HepG2 (cell line): Measurements from ENCODE around the gene CHMP4B. TPM values are rescaled to one million over a fixed set of nuclear protein-coding genes. Genes with fewer than 3 reads are reported as not detected.

Experiments
- ARNT2 ChIP-seq: sonication (generic); formaldehyde crosslinking; IDR thresholded peaks from 2 replicates; pipeline ENCODE4 v1.8.0; 2022; ENCODE audit warnings: mild to moderate bottlenecking, low read depth, missing genetic modification reagents, moderate library complexity
- EP300 ChIP-seq, 3 experiments: sonication (generic) in 1 of 3; formaldehyde crosslinking in 1 of 3; IDR thresholded peaks; 2 replicates each; pipeline versions ENCODE4 v1.5.1 to v1.6.1; 2011 to 2020; ENCODE audit warnings: low read depth in 2 of 3, low read length in 2 of 3, borderline replicate concordance in 1 of 3, improper control_type of control experiment in 1 of 3, mild to moderate bottlenecking in 1 of 3, missing genetic modification reagents in 1 of 3, moderate library complexity in 1 of 3
- FOSL2 ChIP-seq: sonication (generic); formaldehyde crosslinking; IDR thresholded peaks from 2 replicates; pipeline ENCODE4 v1.4.0; 2020; ENCODE audit warnings: missing genetic modification reagents
- FOXA3 ChIP-seq: IDR thresholded peaks from 2 replicates; pipeline ENCODE4 v1.6.1; 2016; ENCODE audit warnings: missing genetic modification reagents, missing compliant biosample characterization
- GABPB1 ChIP-seq: IDR thresholded peaks from 2 replicates; pipeline ENCODE4 v1.6.1; 2016; ENCODE audit warnings: mild to moderate bottlenecking, missing genetic modification reagents, moderate library complexity, missing compliant biosample characterization
- GATAD2A ChIP-seq: IDR thresholded peaks from 2 replicates; pipeline ENCODE4 v1.6.1; 2016
- HOXA3 ChIP-seq: sonication (generic); formaldehyde crosslinking; IDR thresholded peaks from 2 replicates; pipeline ENCODE4 v1.5.0; 2020; ENCODE audit warnings: missing genetic modification reagents
- KLF6 ChIP-seq: IDR thresholded peaks from 2 replicates; pipeline ENCODE4 v1.8.0; 2016; ENCODE audit warnings: missing biosample characterization, missing genetic modification reagents
- ONECUT2 ChIP-seq: sonication (generic); formaldehyde crosslinking; IDR thresholded peaks from 2 replicates; pipeline ENCODE4 v1.4.0; 2020; ENCODE audit warnings: missing genetic modification reagents
- PHF5A ChIP-seq: IDR thresholded peaks from one replicate; pipeline ENCODE4 v1.6.1; 2018; ENCODE audit warnings: low read depth, missing genetic modification reagents; ENCODE audit not compliant: unreplicated experiment
- RFXAP ChIP-seq: sonication (generic); formaldehyde crosslinking; IDR thresholded peaks from 2 replicates; pipeline ENCODE4 v1.4.0; 2020; ENCODE audit warnings: missing genetic modification reagents, borderline replicate concordance
- SAP130 ChIP-seq: IDR thresholded peaks from 2 replicates; pipeline ENCODE4 v1.6.1; 2016; ENCODE audit warnings: low read depth
- SOX13 ChIP-seq, 3 experiments: fragments of 450-650 bp in 1 of 3; sonication (generic) in 1 of 3; formaldehyde crosslinking in 1 of 3; IDR thresholded peaks in 2 of 3; conservative IDR thresholded peaks in 1 of 3; 2 replicates each; pipeline versions ENCODE4 v1.5.0 to v1.6.1; 2016 to 2020; ENCODE audit warnings: antibody characterized with exemption in 1 of 3, mild to moderate bottlenecking in 1 of 3, missing compliant biosample characterization in 1 of 3, missing genetic modification reagents in 1 of 3, moderate library complexity in 1 of 3
- SOX5 ChIP-seq: IDR thresholded peaks from 2 replicates; pipeline ENCODE4 v1.6.1; 2016; ENCODE audit warnings: borderline replicate concordance
- TBL1XR1 ChIP-seq: fragments of 150-350 bp; IDR thresholded peaks from 2 replicates; pipeline ENCODE4 v1.6.1; 2014; ENCODE audit warnings: borderline replicate concordance, low read length; ENCODE audit not compliant: partially characterized antibody
- TEAD3 ChIP-seq: optimal IDR thresholded peaks from 2 replicates; pipeline ENCODE3; 2016; ENCODE audit warnings: borderline replicate concordance
- ZNF616 ChIP-seq: sonication (generic); formaldehyde crosslinking; IDR thresholded peaks from 2 replicates; pipeline ENCODE4 v1.5.0; 2020; ENCODE audit warnings: low read depth, mild to moderate bottlenecking, missing genetic modification reagents
- polyA plus RNA-seq, 8 experiments: library from polyadenylated mRNA; depleted of rRNA in 3 of 8; stranded (reverse) in 7 of 8; unstranded in 1 of 8; fragments of >200 nt; fragmentation: Illumina TruSeq in 4 of 8; extraction: Trizol in 4 of 8; gene quantifications; 2 replicates each; pipeline versions ENCODE4 v1.2.1 to v1.2.3, GENCODE V29; 2011 to 2016; ENCODE audit warnings: low read depth in 4 of 8, missing spikeins in 1 of 8, mixed read lengths in 1 of 8; ENCODE audit not compliant: insufficient read depth in 1 of 8
- total RNA-seq, 5 experiments: library from RNA; depleted of rRNA; stranded (reverse); fragments of >200 nt; fragmentation: Illumina TruSeq; extraction: Trizol; gene quantifications; 2 replicates each; pipeline ENCODE4 v1.2.3, GENCODE V29; 2016; ENCODE audit warnings: low read depth in 1 of 5
- TF ChIP-seq, protein P1 (sequence below): sonication (generic); formaldehyde crosslinking; conservative IDR thresholded peaks from 2 replicates; pipeline ENCODE4 v1.8.1; 2023; ENCODE audit warnings: missing genetic modification reagents
- TF ChIP-seq, protein P2 (sequence below): sonication (generic); formaldehyde crosslinking; IDR thresholded peaks from 2 replicates; pipeline ENCODE4 v1.4.0; 2020; ENCODE audit warnings: missing genetic modification reagents, mild to moderate bottlenecking, borderline replicate concordance

CHMP4B gene
- total and polyA plus RNA-seq, 2 of the 13 experiments (the other 11 are each of a cell fraction or from before 2014, with no cell fraction given): 40.1 to 45.6 TPM

DNA sequence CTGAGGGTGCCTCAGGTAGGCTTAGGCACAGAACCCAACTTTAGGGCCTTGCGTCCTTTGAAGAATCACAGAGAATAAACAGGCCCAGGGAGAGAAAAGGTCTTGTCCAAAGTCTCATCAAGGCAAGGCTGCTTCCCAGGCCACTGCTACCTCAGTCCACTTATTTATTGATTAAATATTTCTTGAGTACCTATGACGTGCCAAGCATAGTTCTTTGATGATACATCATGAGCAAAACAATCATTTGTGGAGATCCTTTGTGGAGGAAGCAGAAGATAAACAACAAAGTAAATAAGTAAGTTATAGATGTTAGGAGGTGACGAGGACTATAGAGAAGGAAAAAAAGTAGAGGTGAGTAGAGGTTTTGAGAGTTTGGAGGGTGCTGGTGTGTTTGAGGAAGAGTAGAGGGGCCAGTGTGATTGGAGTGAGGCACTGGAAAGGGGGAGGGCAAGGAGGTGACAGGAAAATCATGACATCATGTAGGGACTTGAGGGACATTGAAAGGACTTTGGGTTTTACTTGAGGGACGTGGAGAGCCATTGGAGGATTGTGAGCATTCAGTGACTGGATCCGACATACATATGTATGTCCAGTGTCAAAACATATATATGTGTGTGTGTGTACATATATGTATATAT is 14.1 kb upstream of the CHMP4B start (continued):
- no peak for TF ChIP-seq GABPB1 (CRISPR knock-in tag)
- TF ChIP-seq, protein P1, sequence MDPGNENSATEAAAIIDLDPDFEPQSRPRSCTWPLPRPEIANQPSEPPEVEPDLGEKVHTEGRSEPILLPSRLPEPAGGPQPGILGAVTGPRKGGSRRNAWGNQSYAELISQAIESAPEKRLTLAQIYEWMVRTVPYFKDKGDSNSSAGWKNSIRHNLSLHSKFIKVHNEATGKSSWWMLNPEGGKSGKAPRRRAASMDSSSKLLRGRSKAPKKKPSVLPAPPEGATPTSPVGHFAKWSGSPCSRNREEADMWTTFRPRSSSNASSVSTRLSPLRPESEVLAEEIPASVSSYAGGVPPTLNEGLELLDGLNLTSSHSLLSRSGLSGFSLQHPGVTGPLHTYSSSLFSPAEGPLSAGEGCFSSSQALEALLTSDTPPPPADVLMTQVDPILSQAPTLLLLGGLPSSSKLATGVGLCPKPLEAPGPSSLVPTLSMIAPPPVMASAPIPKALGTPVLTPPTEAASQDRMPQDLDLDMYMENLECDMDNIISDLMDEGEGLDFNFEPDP (CRISPR knock-in tag): 0 out of 2 replicates have a peak, but pooled peaks have one; percentile 88
- no peak for TF ChIP-seq KLF6 (CRISPR knock-in tag)
- TF ChIP-seq SOX5 (CRISPR knock-in tag): peak; percentile 62; the same call in 1 of the 2 replicates
- TF ChIP-seq FOXA3 (CRISPR knock-in tag): peak; percentile 46; the same call in 1 of the 2 replicates
- TF ChIP-seq ARNT2 (CRISPR knock-in tag): no peak
- TF ChIP-seq TEAD3 (CRISPR knock-in tag): peak; percentile 73
- TF ChIP-seq ZNF616 (CRISPR knock-in tag): no peak
- no peak for TF ChIP-seq HOXA3 (CRISPR knock-in tag)
- TF ChIP-seq SOX13 (IDR thresholded peaks at IDR 0.05): no peak
- TF ChIP-seq SOX13 (CRISPR knock-in tag; conservative IDR thresholded peaks at IDR 0.05 in 1 of 2, IDR thresholded peaks at IDR 0.05 in 1 of 2): peak in 1 of 2 experiments; percentile 61; a peak in 1 of 4 replicates
- TF ChIP-seq GATAD2A (CRISPR knock-in tag): 0 out of 2 replicates have a peak, but pooled peaks have one; percentile 26
- TF ChIP-seq SAP130 (CRISPR knock-in tag): no peak
- peak; percentile 51; the same call in 1 of the 2 replicates for TF ChIP-seq FOSL2
- peak; percentile 32; the same call in 1 of the 2 replicates for TF ChIP-seq ONECUT2 (CRISPR knock-in tag)
- TF ChIP-seq, protein P2, sequence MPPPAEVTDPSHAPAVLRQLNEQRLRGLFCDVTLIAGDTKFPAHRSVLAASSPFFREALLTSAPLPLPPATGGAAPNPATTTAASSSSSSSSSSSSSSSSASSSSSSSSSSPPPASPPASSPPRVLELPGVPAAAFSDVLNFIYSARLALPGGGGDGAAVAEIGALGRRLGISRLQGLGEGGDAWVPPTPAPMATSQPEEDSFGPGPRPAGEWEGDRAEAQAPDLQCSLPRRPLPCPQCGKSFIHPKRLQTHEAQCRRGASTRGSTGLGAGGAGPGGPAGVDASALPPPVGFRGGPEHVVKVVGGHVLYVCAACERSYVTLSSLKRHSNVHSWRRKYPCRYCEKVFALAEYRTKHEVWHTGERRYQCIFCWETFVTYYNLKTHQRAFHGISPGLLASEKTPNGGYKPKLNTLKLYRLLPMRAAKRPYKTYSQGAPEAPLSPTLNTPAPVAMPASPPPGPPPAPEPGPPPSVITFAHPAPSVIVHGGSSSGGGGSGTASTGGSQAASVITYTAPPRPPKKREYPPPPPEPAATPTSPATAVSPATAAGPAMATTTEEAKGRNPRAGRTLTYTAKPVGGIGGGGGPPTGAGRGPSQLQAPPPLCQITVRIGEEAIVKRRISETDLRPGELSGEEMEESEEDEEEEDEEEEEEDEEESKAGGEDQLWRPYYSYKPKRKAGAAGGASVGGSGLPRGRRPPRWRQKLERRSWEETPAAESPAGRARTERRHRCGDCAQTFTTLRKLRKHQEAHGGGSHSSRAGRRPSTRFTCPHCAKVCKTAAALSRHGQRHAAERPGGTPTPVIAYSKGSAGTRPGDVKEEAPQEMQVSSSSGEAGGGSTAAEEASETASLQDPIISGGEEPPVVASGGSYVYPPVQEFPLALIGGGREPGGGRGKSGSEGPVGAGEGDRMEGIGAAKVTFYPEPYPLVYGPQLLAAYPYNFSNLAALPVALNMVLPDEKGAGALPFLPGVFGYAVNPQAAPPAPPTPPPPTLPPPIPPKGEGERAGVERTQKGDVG (CRISPR knock-in tag): no peak
- TF ChIP-seq RFXAP (CRISPR knock-in tag): no peak
- TF ChIP-seq EP300 (IDR thresholded peaks at IDR 0.05; ENCODE audit: low read depth in 2 of 2, low read length in 2 of 2): peak in 1 of 2 experiments; percentile 42; a peak in 1 of 4 replicates
- TF ChIP-seq EP300 (CRISPR knock-in tag; IDR thresholded peaks at IDR 0.05; ENCODE audit: borderline replicate concordance): no peak
- TF ChIP-seq PHF5A: no peak
- TF ChIP-seq TBL1XR1: no peak
